Colon (tissue), 2 donors: ENCODE measurements around the gene AFG1L.
"Not testable (repeated sequence)": the region's sequence is repeated elsewhere in the genome, so short reads cannot be mapped to it uniquely, and the experiment has no call there.

ENCODE experiments used
- FAIRE-seq: peaks from 2 replicates; lab custom pipeline; 2012; peaks lifted over from hg19 to GRCh38; lab: Jason Lieb, UNC
- donor health status: control.
- donor health status: control.

AFG1L gene

DNA sequence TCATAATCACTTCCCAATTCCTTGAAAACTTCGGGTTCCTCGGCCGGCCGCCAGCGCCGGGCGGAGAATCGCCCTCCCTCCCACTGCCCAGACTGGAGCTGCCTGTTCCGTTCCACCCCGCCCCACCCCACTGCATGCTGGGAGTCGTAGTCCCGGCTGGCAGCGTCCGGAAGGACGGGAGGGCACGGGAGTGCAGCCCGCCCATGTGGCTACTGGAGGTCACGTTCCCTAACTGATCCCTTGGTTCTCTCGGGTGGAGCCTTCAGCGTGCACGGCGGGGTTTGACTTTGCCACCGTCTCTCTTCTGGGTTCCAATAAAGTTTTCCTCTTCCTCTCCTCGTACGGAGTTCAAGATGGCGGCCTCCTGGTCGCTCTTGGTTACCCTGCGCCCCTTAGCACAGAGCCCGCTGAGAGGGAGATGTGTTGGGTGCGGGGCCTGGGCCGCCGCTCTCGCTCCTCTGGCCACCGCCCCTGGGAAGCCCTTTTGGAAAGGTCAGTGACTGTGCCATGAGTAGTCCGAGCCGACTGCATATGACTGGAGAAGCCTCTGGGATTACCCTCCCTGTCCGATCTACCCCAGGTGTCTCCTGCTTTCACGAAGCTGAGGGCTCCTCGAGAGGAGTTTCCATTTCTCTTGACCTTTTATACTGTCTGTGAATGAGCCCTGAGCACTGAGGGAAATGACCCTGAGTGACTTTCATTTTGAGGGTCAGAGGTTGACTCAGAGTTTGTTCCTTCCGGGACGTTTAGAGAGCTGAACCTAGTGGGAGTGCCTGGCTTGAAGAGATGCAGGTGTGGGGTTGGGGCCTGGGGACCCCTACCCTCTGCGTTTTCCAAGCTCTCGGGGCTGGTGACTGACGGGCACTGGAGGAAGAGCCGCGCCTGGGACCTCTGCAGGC is at the start of gene AFG1L:
AFG1L (plus strand) TSS at position 328 of the 899 bp plus-strand sequence; CDS start at position 354, 26 bp downstream.
- FAIRE-seq, result no peak

DNA sequence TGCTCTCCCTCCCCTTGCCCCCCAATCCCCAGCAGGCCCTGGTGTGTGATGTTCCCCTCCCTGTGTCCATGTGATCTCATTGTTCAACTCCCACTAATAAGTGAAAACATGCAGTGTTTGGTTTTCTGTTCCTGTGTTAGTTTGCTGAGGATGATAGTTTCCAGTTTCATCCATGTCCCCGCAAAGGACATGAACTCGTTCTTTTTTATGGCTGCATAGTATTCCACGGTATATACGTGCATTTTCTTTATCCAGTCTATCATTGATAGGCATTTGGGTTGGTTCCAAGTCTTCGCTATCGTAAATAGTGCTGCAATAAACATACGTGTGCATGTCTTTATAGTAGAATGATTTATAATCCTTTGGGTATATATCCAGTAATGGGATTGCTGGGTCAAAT is 49.8 kb upstream of the AFG1L start:
- not testable (repeated sequence) for FAIRE-seq

DNA sequence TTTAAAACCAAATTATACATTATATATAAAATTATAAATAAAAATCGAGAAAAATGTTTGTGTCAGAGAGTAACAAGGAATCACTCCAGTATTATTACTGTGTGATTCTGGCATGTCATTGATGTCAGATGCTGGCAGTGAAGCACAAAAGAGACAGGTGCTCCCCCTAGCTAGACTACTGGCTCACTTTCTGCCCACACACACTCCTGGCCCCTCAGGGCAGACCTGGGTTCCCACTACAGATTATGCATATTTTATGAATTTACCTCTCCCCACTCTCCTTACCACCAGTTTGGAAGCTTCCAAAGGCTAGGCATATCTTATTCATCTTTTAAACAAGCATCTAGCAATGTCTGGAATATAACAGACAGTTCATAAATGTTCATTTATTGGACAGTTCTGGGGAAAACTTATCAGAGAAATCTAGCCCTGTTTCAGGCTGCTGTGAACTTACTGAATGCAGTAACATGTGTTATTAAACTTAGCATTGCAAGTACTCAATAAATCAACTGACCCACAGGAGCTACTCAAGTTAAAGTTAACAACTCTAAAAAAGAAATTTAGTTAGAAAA is 46.8 kb upstream of the AFG1L start:
- no peak for FAIRE-seq

DNA sequence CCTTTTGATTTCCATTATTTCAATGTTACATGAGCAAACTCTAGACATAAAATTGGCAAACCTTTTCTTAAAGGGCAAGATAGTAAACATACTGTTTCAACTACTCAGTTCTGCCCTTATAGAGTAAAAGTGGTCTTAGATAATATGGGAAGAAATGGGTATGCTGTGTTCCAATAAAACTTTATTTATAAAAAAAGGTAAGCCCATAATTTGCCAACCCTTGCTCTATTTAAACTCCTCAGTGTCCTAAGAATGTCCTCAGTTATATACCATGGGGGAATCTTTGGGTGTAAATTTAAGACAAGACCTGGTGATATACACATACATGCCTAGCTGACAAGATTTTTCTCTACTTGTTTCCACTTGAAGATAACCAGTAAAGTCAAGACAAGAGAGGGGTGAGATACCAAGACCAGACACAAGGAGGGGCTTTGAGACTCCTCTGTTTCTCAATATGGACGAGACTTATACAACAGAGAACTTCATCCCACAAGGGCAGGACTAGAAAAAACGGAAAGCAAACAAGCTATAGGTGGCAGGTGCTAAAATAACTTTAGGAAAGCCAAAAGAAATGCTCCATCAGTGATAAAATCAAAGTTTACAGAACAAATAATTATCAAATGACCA is 44.5 kb upstream of the AFG1L start:
- no peak for FAIRE-seq

DNA sequence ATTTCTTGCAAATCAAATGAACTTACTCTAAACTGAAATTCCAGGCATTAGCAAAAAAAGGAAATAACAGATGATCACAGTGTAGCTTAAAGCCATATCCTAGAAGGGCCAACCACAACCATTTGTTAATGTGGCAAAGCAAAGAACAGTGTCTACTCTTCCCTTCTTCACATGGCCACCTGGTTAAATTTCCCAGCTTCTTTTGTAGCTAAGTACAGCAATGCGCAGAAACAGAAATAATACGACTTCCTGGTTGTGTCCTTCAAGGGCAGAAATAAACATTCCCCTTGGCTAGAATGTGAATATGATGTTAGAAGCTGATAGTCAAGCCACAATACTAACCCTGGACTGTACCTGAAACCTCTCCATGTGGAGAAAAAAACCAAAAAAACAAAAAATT is 43.6 kb upstream of the AFG1L start:
- FAIRE-seq, result no peak

DNA sequence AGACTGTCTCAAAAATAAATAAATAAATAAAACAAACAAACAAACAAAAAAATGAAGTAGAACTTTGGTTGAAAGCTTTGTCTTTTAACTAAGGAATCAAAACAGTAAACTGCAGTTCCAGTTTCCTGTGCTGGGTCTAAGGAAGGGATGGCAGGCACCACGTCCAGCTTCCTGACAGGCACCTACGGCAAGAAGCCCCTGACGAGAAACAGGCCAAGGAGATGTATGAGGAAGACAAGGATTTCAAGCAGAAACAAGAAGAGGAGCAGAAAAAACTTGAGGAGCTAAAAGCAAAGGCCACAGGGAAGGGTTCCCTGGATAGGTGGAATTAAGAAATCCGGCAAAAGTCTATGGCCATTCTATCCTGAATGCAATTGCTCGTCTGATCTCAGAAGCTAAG is 42.8 kb upstream of the AFG1L start:
- no peak for FAIRE-seq

DNA sequence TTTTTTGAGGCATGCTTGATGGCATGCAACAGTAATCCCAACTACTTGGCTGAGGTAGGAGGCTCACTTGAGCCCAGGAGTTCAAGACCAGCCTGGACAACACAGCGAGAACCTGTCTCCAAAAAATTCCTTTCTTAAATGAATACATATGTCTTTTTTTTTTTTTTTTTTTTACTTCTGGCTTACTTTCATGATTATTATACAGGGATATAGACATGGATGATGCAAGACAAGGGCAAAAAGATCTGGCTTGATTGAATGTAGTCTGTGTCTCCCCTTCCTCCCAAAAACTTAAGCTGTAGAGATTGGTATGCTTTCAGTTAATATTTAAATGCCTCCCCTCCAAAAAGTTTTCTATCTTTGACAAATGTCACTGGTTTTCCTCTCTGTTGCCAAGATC is 41.6 kb upstream of the AFG1L start:
- FAIRE-seq, result no peak

DNA sequence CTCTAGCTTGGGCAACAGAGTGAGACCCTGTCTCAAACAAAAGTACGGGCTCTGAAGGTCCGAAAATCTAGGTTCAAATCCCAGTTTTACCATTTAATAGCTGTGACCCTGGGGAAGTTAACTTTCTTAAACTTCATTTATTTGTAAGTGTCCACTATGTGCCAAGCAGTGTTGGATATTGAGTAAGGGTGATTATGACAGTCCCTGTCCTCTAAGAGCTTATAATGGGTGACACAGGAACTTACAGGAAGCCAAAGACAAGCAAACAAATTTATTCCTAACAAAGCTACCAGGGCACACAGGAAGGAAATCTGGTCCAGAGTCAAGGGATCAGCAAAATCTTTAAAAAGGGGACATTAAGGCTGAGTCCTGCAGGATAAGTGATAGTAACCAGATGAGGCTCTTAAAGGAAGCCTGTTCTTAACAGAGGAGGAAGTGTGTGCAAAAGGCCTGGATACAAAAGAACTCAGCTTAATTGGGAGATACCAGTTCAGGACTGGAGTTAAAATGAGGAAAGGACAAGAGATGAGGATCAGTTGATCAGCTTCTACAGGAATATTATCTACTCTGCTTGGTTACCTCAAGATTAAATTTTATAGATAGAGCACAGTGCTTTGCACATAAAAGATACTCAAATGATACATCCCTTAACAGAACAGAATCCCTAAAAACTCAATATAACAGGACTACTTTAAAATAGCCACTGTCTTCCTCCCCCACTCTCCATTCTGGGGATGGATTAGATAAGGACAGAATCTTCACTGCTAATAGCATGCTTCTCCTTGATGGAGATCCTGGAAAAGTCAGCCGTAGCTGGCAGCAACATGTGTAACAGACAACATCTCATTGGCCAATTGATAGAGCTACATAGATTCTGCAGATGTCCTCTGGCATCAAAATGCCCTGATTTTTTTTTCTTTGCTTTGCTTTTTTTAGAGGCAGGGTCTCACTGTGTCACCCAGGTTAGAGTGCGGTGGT is 40.1 kb upstream of the AFG1L start:
- no peak for FAIRE-seq

DNA sequence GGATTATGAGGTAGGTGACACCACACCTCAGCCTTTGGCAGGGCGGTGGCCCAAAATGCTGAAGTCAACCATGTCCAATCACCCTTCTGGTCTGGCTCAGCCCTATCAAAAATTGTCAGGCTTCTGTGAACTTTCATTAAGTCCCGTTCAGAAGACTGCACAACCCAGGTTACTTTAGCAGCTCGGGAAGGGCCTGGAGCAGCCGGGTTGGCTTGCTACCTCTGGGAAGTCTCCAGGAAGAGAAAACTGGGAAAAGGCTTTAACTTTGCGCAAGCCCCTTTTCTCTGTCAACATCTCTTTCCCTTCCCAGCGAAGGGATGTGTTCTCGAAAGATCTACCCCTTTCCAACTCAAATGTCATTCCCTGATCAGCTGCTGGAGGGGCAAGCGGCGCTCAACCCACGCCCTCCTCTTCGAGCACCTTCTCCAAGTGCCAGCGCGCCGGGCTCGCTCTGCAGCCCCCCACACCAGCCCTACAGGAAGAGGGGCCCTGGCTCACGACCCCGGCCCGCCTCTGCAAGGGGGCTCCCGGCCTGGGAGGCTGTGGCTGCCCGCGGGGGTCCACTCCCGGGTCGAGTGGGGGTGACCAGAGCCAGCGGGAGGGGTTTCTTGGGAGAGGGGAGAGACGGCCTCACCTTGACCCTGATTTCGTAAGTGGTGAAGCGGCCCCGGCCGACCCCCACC is 34.6 kb upstream of the AFG1L start:
- FAIRE-seq, result no peak

DNA sequence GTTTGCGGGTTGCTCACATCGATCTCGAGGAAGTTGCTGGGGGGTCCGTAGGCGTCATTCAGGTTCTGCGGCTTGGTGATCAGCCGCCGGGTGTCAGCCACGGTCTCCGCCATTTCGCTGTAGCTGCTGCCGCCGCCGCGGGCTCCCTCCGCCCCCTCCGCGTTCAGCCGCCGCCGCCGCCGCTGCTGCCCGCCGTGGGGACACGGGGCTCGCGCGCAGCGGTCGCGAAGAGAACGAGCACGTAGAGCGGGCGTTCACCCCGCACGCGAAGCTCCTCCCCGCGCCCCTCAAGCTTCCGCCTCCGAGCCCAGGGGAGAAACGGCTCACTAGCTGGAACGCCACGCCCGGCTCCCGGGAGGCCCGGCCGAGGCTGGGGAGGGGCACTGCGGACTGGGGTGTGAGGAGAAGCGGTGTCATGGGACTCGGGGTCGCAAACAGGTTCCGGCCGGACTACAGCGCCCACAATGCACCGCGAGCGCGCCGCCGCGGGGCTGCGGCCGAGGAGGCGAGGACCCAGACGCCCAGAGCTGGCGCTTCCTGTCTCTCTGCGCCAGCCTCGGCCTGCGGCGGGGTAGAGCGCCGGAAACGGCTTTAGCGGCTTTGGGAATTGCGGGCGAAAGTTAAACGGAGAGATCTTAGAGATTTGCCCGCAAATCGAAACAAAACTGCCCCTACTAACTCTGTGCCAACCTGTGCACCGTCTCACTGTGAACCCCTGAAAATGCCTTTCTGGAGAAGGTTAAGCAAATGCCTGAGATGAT is 33.9 kb upstream of the AFG1L start, which contains the start of gene SNX3:
SNX3 (minus strand) TSS at position 232 of the 761 bp plus-strand sequence; CDS start at position 113, 119 bp downstream.
- peak; percentile 21 for FAIRE-seq

DNA sequence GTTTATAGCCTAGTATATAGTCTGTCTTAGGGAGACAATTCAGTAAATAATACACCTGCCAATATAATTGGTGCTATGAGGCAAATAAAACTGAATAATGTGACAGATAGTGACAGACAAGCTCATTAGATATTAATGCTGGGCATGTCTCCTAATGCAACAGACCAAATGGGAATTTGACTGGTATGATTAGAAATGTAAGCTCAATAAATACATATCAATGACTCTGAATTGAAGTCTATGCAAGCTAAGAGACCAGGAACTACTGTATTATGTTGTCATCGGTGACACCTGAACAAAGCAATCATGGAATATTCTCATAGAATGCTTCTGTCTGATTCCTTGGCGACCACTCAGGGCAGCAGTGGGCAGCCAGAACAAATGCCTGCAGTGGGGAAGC is 31.5 kb upstream of the AFG1L start:
- no peak for FAIRE-seq

DNA sequence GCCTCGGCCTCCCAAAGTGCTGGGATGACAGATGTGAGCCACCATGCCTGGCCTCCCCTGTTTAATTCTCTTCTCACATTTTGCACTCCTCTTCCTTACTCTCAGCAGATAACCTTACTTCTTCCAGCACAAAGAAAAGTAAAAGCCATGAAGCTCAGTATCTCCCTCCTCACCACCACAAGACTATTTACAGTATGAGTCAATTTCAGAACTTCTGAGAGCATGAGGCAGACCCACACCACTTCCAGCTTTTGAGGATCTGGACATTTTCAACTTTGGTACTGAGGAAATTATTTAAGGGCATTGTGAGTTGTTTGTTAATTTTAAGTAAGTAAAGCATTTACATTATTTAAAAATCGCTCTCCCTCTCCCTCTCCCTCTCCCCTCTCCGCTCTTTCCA is 26.0 kb upstream of the AFG1L start:
- FAIRE-seq, result no peak

DNA sequence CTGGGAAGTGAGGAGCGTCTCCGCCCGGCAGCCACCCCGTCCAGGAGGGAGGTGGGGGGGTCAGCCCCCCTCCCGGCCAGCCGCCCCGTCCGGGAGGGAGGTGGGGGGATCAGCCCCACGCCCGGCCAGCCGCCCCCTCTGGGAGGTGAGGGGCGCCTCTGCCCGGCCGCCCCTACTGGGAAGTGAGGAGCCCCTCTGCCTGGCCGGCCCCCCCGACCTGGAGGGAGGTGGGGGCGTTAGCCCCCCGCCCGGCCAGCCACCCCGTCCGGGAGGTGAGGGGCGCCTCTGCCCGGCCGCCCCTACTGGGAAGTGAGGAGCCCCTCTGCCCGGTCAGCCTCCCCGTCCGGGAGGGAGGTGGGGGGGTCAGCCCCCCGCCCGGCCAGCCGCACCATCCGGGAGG is 24.9 kb upstream of the AFG1L start:
- FAIRE-seq, result not testable (repeated sequence)

DNA sequence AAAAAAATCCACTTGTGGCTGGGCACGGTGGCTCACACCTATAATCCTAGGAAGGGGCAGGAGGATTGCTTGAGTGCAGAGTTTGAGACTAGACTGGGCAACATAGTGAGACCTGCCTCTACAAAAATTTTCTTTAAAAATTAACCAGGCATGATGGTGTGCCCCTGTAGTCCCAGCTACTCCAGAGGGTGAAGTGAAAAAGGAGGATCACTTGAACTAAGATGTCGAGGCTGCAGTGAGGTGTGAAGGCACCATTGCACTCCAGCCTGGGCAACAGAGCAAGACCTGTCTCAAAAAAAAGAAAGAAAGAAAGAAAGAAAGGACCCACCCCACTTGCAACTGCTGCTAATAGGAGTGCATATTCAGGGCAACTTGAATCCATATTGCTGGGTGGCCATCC is 20.3 kb upstream of the AFG1L start:
- FAIRE-seq, result no peak

DNA sequence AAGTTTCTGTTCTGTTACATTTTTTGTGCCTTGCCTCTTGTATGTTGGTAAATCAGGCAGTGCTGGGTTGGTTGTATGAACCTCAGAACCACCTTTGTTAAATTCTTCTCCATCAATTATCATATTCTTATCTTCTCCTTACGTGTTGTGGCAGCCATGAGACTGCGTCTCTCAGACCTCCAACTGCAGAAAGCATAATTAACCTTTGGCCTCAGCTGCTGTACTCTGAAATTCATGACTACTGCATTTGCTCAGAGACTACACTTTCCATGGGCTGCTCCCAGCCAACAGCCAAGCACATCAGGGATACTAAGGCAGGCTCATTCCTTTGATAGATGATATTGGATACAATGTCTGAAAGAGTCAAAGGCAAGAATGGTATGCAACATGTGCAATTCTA is 18.9 kb upstream of the AFG1L start:
- FAIRE-seq, result no peak

DNA sequence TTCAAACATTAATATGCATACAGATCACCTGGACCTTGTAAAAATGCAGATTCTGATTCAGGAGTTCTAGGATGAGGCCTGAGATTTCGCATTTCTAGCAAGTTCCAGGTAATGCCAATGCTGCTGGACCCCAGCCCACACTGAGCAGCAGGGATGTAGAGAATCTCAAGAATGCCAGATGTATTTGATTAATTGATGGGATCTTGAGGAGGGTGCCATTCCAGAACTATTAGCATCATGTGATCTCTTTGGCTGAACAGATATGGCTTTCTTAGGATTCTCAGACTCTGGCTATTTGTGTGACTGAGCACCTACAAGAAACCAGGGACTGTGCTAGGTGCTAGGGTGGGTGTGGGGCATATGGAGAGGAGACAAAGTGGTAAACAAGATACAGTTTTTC is 17.6 kb upstream of the AFG1L start:
- no peak for FAIRE-seq

DNA sequence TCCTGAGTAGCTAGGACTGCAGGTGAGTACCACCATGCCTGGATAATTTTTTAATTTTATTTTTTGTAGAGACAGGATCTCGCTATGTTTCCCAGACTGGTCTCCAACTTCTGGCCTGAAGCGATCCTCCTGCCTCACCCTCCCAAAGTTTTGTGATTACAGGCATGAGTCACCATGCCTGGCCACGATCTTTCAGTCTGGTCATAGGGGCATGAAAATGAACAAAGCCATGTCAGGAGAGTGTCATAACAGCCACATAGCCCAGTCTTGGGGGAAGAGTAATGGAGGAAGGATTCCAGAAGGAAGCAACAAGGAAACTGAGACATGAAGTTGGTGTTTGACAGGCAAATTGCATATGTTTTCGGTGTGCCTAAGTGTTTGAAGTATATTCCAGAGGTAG is 17.0 kb upstream of the AFG1L start:
- FAIRE-seq, result no peak

DNA sequence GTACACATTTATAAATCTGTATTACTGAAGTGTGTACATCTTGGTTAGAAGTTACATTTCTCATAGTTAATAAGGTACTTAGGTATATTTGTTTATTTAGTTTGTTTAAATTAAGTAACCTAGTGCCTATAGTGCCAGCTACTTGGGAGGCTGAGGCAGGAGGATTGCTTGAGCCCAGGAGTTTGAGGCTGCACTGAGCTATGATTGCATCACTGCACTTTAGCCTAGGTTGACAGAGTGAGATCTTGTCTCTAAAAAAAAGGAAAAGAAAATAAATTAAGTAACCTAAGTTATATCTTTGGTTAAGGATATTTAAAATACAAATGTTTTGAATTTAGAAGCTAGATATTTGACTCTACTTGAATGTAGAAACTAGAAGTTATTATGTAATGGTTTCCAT is 9.5 kb upstream of the AFG1L start:
- FAIRE-seq, result no peak

DNA sequence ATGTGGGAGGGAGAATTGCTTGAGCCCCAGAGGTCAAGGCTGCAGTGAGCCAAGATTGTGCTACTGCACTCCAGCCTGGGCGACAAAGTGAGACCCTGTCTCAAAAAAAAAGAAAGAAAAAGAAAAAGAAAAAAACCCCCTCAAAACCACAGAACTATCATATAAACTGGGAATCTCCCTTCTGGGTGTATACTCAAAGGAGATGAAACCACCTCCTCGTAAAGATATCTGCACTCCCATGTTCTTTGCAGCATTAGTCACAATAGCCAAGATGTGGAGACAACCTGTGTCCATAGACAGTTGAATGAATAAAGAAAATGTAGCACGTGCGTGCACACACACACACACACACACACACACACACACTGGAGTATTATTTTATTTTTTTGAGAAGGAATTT is 8.5 kb upstream of the AFG1L start:
- FAIRE-seq, result no peak

DNA sequence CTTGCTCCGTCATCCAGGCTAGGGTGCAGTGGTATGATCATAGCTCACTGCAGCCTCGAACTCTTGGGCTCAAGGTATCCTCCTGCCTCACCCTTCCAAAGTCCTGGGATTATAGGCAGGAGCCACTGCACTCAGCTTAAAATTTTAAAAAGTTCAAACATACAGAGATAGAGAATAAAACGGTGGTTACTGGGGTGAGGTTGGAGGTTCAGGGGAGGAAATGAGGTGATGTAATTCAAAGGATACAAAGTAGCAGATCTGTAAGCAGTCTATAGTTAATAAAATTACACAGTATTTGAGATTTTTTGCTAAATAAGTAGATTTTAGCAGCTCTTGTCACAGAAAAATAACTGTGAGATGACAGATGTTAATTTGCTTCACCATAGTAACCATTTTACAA is 7.5 kb upstream of the AFG1L start:
- no peak for FAIRE-seq

DNA sequence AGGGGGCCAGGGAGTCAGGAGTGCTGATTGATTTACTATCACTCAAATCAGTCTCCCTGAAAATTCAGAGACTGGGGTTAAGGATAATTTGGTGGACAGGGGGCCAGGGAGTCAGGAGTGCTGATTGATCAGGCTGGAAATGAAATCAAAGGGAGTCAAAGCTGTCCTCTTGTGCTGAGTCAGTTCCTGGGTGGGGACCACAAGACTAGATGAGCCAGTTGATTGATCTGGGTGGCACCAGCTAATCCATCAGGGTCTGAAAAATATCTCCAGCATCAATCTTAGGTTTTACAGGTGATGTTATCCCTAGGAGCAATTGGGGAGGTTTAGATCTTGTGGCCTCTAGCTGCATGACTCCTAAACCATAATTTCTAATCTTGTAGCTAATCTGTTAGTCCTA is 6.1 kb upstream of the AFG1L start:
- no peak for FAIRE-seq
